Caco-2 (cell line): ENCODE results near the gene FGF11. TPM values are rescaled to one million over a fixed set of nuclear protein-coding genes. Genes with fewer than 3 reads are reported as not detected.

Experiments used
- BruUV-seq: library from RNA; stranded (reverse); fragments of 400-500 nt; replicated peaks from 2 replicates; lab custom pipeline; 2021; lab: Mats Ljungman, UMichigan
- CTCF ChIA-PET: fragments of 300-600 bp; sonication (Branson Sonifier 250); formaldehyde crosslinking; loops from one replicate; lab custom pipeline; 2022; ENCODE audit warnings: antibody characterized with exemption; lab: Charles Lee
- POLR2A ChIA-PET: fragments of 300-600 bp; sonication (Branson Sonifier 250); formaldehyde crosslinking; loops from one replicate; lab custom pipeline; 2022; ENCODE audit warnings: antibody characterized with exemption; lab: Charles Lee
- DNase-seq, 2 experiments: peaks; one replicate each; pipeline versions ENCODE4 v3.0.0 to v3.0.0-alpha.2; 2020 to 2022
- H3K27me3 ChIP-seq: replicated peaks from 2 replicates; pipeline ENCODE4 v1.6.0; 2011; ENCODE audit warnings: low read length; ENCODE audit not compliant: control insufficient read depth, insufficient read depth
- H3K36me3 ChIP-seq: 2 replicates; pipeline ENCODE4 v1.5.1; 2011; ENCODE audit warnings: low read length; ENCODE audit not compliant: control insufficient read depth, insufficient read depth
- H3K4me1 ChIP-seq: fragments of 250-450 bp; sonication (Bioruptor Pico); 2 replicates; pipeline ENCODE4 v1.5.1; 2020; ENCODE audit warnings: mild to moderate bottlenecking
- H3K4me3 ChIP-seq: 2 replicates; pipeline ENCODE4 v1.5.1; 2011; ENCODE audit warnings: low read depth, mild to moderate bottlenecking, control low read depth, low read length
- H3K9me3 ChIP-seq: fragments of 250-450 bp; sonication (Bioruptor Pico); 2 replicates; pipeline ENCODE4 v1.5.1; 2020; ENCODE audit warnings: mild to moderate bottlenecking, moderate library complexity
- H3K27ac Mint-ChIP-seq: one replicate; pipeline ENCODE4 v1.8.0; 2022; ENCODE audit warnings: mixed read lengths; ENCODE audit not compliant: unreplicated experiment
- H3K27me3 Mint-ChIP-seq: one replicate; pipeline ENCODE4 v1.8.0; 2022; ENCODE audit warnings: mixed read lengths; ENCODE audit not compliant: insufficient read depth, unreplicated experiment
- H3K36me3 Mint-ChIP-seq: one replicate; pipeline ENCODE4 v1.8.0; 2022; ENCODE audit warnings: mild to moderate bottlenecking, mixed read lengths; ENCODE audit not compliant: insufficient read depth, unreplicated experiment
- H3K4me1 Mint-ChIP-seq: one replicate; pipeline ENCODE4 v1.8.0; 2022; ENCODE audit warnings: low read depth, mixed read lengths; ENCODE audit not compliant: unreplicated experiment
- H3K4me3 Mint-ChIP-seq: one replicate; pipeline ENCODE4 v1.8.0; 2022; ENCODE audit warnings: mild to moderate bottlenecking, moderate library complexity, mixed read lengths; ENCODE audit not compliant: unreplicated experiment
- H3K9me3 Mint-ChIP-seq: one replicate; pipeline ENCODE4 v1.8.0; 2022; ENCODE audit warnings: mixed read lengths; ENCODE audit not compliant: unreplicated experiment
- CTCF ChIP-seq, 2 experiments: fragments of 200-600 bp in 1 of 2; IDR thresholded peaks; 1 replicate in 1 of 2; 2 replicates in 1 of 2; pipeline versions ENCODE4 v1.5.1 to v1.8.0; 2011 to 2022; ENCODE audit warnings: antibody characterized with exemption in 1 of 2, control low read depth in 1 of 2, inconsistent platforms in 1 of 2, low read depth in 1 of 2, low read length in 1 of 2, mild to moderate bottlenecking in 1 of 2, moderate library complexity in 1 of 2; ENCODE audit not compliant: insufficient read depth in 1 of 2, severe bottlenecking in 1 of 2, unreplicated experiment in 1 of 2
- intact Hi-C: fragments of 100-400 bp; cut with micrococcal nuclease; formaldehyde crosslinking; loops from one replicate; pipeline ENCODE4 v1.10.0; 2022; ENCODE audit not compliant: unreplicated experiment
- total RNA-seq: library from RNA; stranded (reverse); gene quantifications from 2 replicates; pipeline ENCODE4 v1.2.3, GENCODE V29; 2022

Gene FGF11
- total RNA-seq, 1 experiment from 2014 or later = 0.91 TPM

DNA sequence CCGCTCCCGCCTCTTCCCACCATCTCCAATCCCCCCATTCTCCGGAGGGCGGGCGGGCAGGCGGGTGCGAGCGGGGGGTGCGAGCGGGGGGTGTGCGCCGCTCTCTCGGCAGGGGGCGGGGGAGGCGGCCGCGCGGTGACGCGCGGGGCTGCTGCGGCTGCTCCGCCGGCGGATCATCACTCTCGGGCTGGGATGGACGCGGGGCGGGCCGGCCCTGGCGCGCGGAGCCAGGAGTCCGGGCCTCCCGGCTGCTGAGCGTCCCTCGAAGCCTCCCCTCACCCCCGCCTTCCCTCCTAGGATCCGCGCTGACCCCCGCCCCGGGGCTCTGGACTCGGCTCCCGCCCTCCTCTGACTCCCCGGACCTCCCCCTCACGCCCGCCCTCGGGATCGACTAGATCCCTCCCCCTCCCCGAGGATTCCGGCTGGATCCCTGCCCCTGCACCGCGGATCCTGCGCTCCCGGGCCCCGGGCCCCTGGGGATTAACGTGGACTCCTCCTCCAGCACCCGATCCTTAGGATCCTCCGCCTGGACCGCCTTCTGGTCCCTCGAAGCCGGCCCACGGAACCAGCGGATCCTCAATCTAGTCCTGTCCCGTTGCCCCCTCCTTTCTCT, 34.5 kb upstream of the FGF11 start:
- peaks cover 6% of the 10 kb centered on the region for H3K36me3 Mint-ChIP-seq
- peak overlapping the region; percentile 76 for H3K27ac Mint-ChIP-seq
- peaks cover 8% of the 10 kb centered on the region for H3K4me1 Mint-ChIP-seq
- POLR2A ChIA-PET = interaction anchor here (0.7 to 2.4 kb wide), 9 partner anchors 11 to 179 kb away, joined by 3 to 38 read pairs (median 3); partner anchors contain the start of genes MPDU1, PLSCR3, POLR2A and SLC2A4
- TF ChIP-seq CTCF (IDR thresholded peaks at IDR 0.05; ENCODE audit: insufficient read depth in 1 of 2, low read depth in 1 of 2, low read length in 1 of 2, severe bottlenecking in 1 of 2, unreplicated experiment in 1 of 2) = no peak
- no TSS peak for BruUV-seq
- CTCF ChIA-PET = interaction anchor here (0.9 to 1.8 kb wide), 6 partner anchors 11 to 312 kb away, joined by 3 to 15 read pairs (median 6); partner anchors contain the start of genes DNAH2, NEURL4, PLSCR3 and TMEM102
- no peaks in the 10 kb centered on the region for H3K9me3 Mint-ChIP-seq
- no peaks in the 10 kb centered on the region for H3K27me3 Mint-ChIP-seq
- Histone ChIP-seq H3K9me3 (no peaks in the 10 kb centered on the region), H3K4me1 (no peaks in the 10 kb centered on the region), H3K36me3 (no peaks in the 10 kb centered on the region), H3K4me3 (peak overlapping the region; percentile 53), H3K27me3 (no peaks in the 10 kb centered on the region)
- intact Hi-C loops = loop anchor here (1.0 to 2.0 kb wide), 3 partner anchors 25 to 54 kb away; partner anchors contain the start of gene TMEM102
- H3K4me3 Mint-ChIP-seq = peak overlapping the region; percentile 76
- peak; percentile 34 to 37 for DNase-seq

GRCh38 chr17:7405350-7406234, 33.7 kb upstream of the FGF11 start:
- H3K9me3 Mint-ChIP-seq = no peaks in the 10 kb centered on the region
- TSS peak; percentile 50 for BruUV-seq
- POLR2A ChIA-PET = no interaction called here
- H3K36me3 Mint-ChIP-seq = peaks cover 6% of the 10 kb centered on the region
- Histone ChIP-seq H3K36me3 (no peaks in the 10 kb centered on the region), H3K4me1 (no peaks in the 10 kb centered on the region), H3K27me3 (no peaks in the 10 kb centered on the region), H3K9me3 (no peaks in the 10 kb centered on the region), H3K4me3 (peak overlapping the region; percentile 53)
- peaks cover 8% of the 10 kb centered on the region for H3K4me1 Mint-ChIP-seq
- peak overlapping the region; percentile 20 for H3K27ac Mint-ChIP-seq
- no peak for DNase-seq
- CTCF ChIA-PET = interaction anchor here (0.6 kb wide), 1 partner anchor 52 kb away, joined by 3 read pairs; no protein-coding TSS in a partner anchor
- intact Hi-C loops = loop anchor here (2.0 kb wide), 1 partner anchor 55 kb away; no protein-coding TSS in a partner anchor
- no peak for TF ChIP-seq CTCF (IDR thresholded peaks at IDR 0.05; ENCODE audit: insufficient read depth in 1 of 2, low read depth in 1 of 2, low read length in 1 of 2, severe bottlenecking in 1 of 2, unreplicated experiment in 1 of 2)
- H3K4me3 Mint-ChIP-seq = peak overlapping the region; percentile 76
- H3K27me3 Mint-ChIP-seq = no peaks in the 10 kb centered on the region

GRCh38 chr17:7406235-7406825, 33.0 kb upstream of the FGF11 start:
- DNase-seq = no peak
- H3K9me3 Mint-ChIP-seq = no peaks in the 10 kb centered on the region
- no TSS peak for BruUV-seq
- peaks cover 6% of the 10 kb centered on the region for H3K36me3 Mint-ChIP-seq
- CTCF ChIA-PET = interaction anchor here (0.6 kb wide), 1 partner anchor 53 kb away, joined by 3 read pairs; no protein-coding TSS in a partner anchor
- no peak overlapping the region for H3K4me3 Mint-ChIP-seq
- H3K36me3 ChIP-seq = no peaks in the 10 kb centered on the region
- H3K9me3 ChIP-seq = no peaks in the 10 kb centered on the region
- H3K4me1 Mint-ChIP-seq = peaks cover 8% of the 10 kb centered on the region
- H3K27me3 ChIP-seq = no peaks in the 10 kb centered on the region
- POLR2A ChIA-PET = no interaction called here
- intact Hi-C loops = no loop called here
- peak overlapping the region; percentile 20 for H3K27ac Mint-ChIP-seq
- no peak overlapping the region for H3K4me3 ChIP-seq
- no peaks in the 10 kb centered on the region for H3K4me1 ChIP-seq
- no peak for TF ChIP-seq CTCF (IDR thresholded peaks at IDR 0.05; ENCODE audit: insufficient read depth in 1 of 2, low read depth in 1 of 2, low read length in 1 of 2, severe bottlenecking in 1 of 2, unreplicated experiment in 1 of 2)
- no peaks in the 10 kb centered on the region for H3K27me3 Mint-ChIP-seq
